Measurements from ENCODE around the gene RAPH1. TPM values are rescaled to one million over a fixed set of nuclear protein-coding genes. Genes with fewer than 3 reads are reported as not detected.

RAPH1 gene
- polyA plus RNA-seq, 10 donors, result 21.5 to 44.6 (median 31.3) TPM

DNA sequence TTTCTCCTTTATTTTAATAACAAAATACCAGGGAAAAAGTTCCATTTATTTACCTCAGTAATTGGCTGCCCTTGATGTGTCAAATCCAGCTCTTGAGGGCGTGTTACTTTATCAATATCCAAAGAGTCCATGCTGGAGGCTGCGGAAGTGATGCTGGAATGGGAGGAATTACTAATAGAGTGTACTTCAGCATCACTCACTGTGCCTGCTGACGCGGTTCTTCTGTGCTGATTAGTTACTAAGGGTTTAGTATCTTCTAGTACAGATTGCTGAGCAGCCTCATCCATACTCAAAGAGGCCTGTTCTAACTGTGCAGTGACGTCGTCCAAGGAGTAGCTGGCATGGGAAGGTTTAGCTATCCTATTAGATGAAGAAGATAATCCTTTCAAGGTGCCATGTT, 45.6 kb downstream of the RAPH1 start:
- no peak for DNase-seq

GRCh38 chr2:203484266-203485112, 50.6 kb downstream of the RAPH1 start:
- peak in 2 of 3 donors; percentile 6 to 34 for DNase-seq

- DNase-seq, result no peak
These were observed 54.5 kb downstream of the RAPH1 start for GRCh38 chr2:203480623-203481022.

DNA sequence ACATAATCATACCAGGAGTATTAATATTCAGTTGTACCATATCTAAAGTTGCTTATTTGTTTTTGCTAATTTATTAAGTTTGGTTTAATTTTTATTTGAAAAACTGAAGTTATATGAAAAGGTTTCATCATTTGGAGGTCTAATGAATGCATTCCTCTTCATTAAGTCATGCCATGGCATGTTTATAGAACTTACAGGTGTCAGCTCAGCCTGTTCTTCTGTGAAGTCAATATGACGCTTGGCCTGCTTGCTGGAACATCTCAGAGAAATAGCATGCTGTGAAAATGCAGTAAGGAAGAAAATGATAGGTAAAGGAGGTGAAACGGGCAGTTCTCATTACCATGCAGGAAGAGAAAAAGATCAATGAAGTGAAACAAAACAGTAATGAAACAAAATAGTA, 58.2 kb downstream of the RAPH1 start:
- no peak for DNase-seq

GRCh38 chr2:203471323-203471722, 63.8 kb downstream of the RAPH1 start:
- DNase-seq, result no peak

DNA sequence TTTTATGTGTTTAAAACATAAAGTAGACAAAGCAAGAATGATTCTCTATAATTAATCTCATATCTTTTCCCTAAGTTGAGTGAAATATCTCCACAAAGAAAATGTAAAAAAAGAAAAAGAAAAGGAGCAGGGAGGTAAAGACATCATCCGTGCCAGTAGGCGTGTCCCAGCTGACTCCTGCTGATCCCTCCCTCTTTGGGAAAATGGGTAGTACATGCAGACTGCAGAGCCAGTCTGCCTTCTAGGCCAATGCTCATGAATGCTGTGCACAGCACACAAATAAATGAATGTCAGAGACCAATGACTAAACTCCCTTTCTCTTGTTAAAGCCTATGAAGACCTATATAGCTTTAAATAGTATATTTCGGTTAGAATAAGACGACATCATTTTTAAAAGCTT, 64.7 kb downstream of the RAPH1 start:
- no peak for DNase-seq

GRCh38 chr2:203469546-203469945, 65.6 kb downstream of the RAPH1 start:
- DNase-seq, result no peak

DNA sequence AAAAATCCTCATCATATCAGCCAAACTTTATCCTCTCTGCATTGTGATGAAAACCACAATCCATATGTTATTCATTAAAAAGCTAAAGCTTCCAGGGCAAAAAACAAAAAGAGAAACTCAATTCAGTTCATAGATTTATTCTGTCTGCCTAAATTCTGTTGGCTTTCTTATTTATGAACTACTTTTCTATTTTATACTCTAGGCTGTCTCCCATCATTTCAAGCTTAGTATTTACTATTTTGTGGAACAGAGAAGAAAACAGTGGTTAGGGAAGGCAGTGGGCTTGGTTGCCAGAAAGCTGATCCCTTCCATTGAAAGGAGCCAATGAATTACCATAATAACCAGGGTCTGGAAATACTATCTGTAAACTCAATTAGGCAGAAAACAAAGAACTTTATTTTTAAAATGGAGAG, 71.8 kb downstream of the RAPH1 start:
- peak; percentile 55 to 85 (median 61) for DNase-seq

DNA sequence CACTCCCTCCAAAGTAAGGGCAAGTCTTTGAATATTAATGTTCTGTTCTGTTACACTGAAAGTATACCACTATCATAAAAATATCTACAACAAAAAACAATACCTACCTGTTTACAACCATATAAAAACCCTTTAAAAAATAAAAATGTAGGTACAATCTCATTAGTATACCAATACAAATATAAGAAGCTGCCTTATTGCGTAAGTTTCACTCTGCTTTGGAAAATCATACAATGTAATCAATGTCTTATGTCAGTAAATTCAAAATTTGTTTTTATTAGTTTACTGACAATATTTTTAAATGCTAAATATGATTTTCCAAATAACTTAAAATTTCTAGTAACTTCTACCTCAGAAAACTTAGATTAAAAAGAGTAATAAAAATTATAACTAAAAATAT, 72.8 kb downstream of the RAPH1 start:
- no peak for DNase-seq

DNA sequence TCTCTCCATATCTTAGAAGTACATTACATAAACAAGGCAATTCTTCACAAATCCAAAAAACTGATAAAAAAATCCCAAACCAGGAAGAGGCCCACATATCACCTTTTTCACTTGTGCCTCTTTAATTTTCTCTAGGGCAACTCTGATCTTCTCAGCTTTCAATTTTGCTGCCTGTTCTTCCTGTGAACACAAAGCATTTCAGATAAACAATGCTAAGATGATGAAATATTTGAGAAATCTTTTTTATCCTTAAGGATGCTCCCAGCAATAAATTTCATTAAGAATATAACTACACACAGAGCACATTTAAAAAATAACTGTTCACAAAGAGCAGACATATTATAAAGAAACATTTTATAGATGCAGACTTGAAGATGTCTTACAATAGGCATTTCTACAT, 73.4 kb downstream of the RAPH1 start:
- DNase-seq, result no peak

DNA sequence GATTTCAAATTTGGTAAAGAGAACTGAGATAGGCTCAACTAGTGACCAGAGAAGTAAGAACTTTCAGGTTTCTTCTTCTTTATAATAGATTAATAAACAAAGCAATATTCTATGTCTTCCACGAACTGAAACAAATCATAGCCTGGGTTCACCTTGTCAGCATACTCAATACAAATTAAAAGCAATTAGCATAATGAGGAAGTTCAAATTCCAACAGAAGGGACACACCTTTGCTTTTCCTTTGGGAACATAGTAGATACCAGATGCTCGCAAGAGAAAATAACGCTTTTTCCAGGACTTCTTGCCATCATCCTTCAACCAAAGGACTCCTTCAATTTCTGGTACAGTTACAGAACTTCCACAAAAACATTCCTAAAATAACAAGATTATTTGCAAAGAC, 79.9 kb downstream of the RAPH1 start:
- DNase-seq, result no peak

- peak; percentile 35 to 78 (median 55) for DNase-seq
These were observed 81.1 kb downstream of the RAPH1 start for GRCh38 chr2:203453858-203454451.

DNA sequence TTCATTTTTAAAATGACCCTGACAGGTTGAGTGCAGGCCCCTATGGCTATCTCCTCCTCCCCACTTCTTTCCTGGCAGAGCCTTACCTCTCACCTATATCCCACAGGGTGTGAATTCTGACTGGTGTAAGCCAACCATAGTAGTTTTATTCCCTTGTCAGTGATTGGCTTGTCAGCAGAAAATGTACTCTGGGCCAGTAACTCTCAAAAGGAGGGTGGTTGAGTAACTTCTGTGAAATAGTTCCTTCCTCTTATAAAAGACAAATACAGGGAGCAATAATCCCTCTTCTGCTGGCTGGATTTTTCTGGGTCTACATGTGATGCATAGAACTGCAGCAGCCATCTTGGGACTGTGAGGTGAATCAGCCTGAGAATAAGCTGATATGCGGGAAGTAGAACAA, 83.4 kb downstream of the RAPH1 start:
- DNase-seq, result no peak

- DNase-seq, result peak in 1 of 3 donors; percentile 30
These were observed 84.1 kb downstream of the RAPH1 start for GRCh38 chr2:203451011-203451410.

- no peak for DNase-seq
These were observed 84.5 kb downstream of the RAPH1 start for GRCh38 chr2:203450561-203450960.

- no peak for DNase-seq
These were observed 88.3 kb downstream of the RAPH1 start for GRCh38 chr2:203446780-203447179.

GRCh38 chr2:203446071-203446481, 89.0 kb downstream of the RAPH1 start:
- peak in 1 of 3 donors; percentile 17 for DNase-seq

GRCh38 chr2:203444738-203445137, 90.4 kb downstream of the RAPH1 start:
- DNase-seq, result no peak

DNA sequence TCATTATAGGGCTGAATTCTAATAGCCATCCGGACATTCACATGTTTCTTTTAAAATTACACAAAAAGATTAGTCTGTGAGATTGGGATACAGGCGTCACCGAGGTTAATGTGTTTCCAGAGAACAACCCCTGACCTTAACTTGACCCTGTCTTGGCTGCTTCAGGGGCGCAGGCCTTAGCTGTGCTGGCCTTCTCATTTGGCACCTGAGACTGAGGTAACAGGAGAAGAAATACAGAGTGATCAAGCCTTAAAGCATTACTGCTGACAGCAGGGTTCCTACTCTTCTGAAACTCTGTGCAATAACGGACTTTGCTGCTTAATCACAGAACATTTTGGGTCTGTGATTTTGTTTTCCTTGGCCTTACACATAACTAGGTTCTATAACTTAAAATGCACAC, 92.6 kb downstream of the RAPH1 start:
- no peak for DNase-seq

DNA sequence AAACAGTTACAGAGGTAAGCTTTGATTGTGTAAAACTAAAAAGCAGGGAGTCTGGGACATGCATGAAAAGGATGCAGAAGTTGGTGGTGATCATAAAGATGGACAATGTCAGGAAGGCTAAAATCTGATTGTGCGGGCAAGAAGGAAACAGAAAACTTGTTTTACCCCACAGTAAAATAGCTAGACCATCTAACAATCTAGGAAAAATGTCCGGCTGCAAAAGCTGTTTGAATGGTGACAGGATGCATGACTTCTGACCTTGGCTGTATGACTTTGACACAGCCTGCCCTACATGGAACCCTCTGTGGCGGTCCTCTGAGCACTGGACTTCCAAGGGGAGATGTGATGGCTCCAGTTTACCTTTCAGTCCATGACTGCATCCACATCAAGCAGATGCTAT, 93.6 kb downstream of the RAPH1 start:
- no peak for DNase-seq

GRCh38 chr2:203440671-203441070, 94.4 kb downstream of the RAPH1 start:
- DNase-seq, result no peak

DNA sequence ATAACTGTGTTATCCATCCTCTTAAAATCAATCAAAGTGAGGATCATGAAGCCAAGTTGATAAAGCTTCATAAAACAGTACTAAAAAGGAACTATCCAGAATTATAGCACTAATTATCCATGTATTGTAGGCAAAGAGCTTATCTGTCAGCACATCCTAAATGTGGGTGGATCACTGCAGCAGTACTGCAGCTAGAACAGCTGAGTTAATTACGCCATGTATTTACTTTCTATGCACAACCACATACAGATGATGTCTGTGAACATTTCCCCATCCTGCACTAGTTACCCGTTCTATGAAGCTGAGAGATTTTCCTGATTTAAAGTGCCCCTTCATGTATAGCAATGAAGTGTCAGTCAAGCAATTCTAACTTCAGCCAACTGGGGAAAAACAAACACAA, 96.6 kb downstream of the RAPH1 start:
- DNase-seq, result no peak

GRCh38 chr2:203437511-203437910, 97.6 kb downstream of the RAPH1 start:
- no peak for DNase-seq

GRCh38 chr2:203436496-203436895, 98.6 kb downstream of the RAPH1 start:
- DNase-seq, result no peak

Data from muscle of back (tissue), 11 donors.